ENCODE measurements around the gene DIS3L2. TPM values are rescaled to one million over a fixed set of nuclear protein-coding genes. Genes with fewer than 3 reads are reported as not detected.

Gene DIS3L2
- total and polyA plus RNA-seq, 10 donors = 9.1 to 59.8 (median 35.4) TPM

- TF ChIP-seq POLR2AphosphoS5 (IDR thresholded peaks at IDR 0.05) (no peak), POLR2A (IDR thresholded peaks at IDR 0.05) (no peak), CTCF (IDR thresholded peaks at IDR 0.05 in 8 of 11, conservative IDR thresholded peaks at IDR 0.05 in 3 of 11) (no peak)
- WGBS, 5 donors = 90 to 100% (median 92%) methylated on average over 1 of the region's 1 CpG
- H3K27ac ChIP-seq = no peak overlapping the region
- H3K36me3 ChIP-seq = peaks cover 0 to 41% (median 2%) of the 10 kb centered on the region in 6 donors
- intact Hi-C loops (cut with DNase I; ENCODE audit: low total_unique reads) = no loop called here
- H3K4me3 ChIP-seq = no peak overlapping the region
- H3K9me3 ChIP-seq = peaks cover 0 to 25% (median 14%) of the 10 kb centered on the region in 8 donors
- H3K4me1 ChIP-seq = no peaks in the 10 kb centered on the region
- no peaks in the 10 kb centered on the region for H3K27me3 ChIP-seq (replicated peaks in 1 of 7)
- DNase-seq = no peak
Measured at GRCh38 chr2:232195487-232195886, 234.0 kb downstream of the DIS3L2 start.

DNA sequence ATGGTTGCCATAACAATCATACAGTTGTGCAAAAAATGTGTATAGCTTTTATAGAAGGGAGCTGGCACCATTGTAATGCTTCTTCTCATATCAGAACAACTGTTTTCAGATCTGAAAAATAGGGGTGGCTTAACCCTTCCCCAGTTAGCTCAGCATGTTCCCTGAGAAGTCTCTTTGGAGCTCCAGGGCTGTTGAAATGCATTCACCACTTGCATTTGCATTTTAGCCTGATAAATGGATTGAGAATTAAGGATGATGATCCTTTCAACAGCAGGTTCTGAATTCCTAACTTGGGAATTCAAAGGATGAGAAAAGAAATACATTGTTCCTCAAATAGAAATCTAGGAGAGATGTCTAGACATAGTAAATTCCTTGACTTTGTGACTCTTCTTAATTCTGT, 235.3 kb downstream of the DIS3L2 start:
- Histone ChIP-seq H3K4me3 (no peak overlapping the region), H3K9me3 (peaks cover 0 to 25% (median 14%) of the 10 kb centered on the region in 8 donors), H3K27ac (no peak overlapping the region), H3K27me3 (replicated peaks in 1 of 7) (no peaks in the 10 kb centered on the region), H3K4me1 (no peaks in the 10 kb centered on the region), H3K36me3 (peaks cover 0 to 51% (median 2%) of the 10 kb centered on the region in 6 donors)
- TF ChIP-seq POLR2AphosphoS5 (IDR thresholded peaks at IDR 0.05) = no peak
- no peak for TF ChIP-seq CTCF (IDR thresholded peaks at IDR 0.05 in 8 of 11, conservative IDR thresholded peaks at IDR 0.05 in 3 of 11)
- TF ChIP-seq POLR2A (IDR thresholded peaks at IDR 0.05) = no peak
- no peak for DNase-seq
- intact Hi-C loops (cut with DNase I; ENCODE audit: low total_unique reads) = no loop called here

- no peak for DNase-seq
Measured at GRCh38 chr2:232200195-232200594, 238.7 kb downstream of the DIS3L2 start.

More at GRCh38 chr2:232200195-232200594, 238.7 kb downstream of the DIS3L2 start:
- peaks cover 0 to 44% (median 0%) of the 10 kb centered on the region in 6 donors for H3K36me3 ChIP-seq
- no peak overlapping the region for H3K27ac ChIP-seq
- no peak for TF ChIP-seq POLR2AphosphoS5 (IDR thresholded peaks at IDR 0.05)
- no peak for TF ChIP-seq CTCF (IDR thresholded peaks at IDR 0.05 in 8 of 11, conservative IDR thresholded peaks at IDR 0.05 in 3 of 11)
- no peak for TF ChIP-seq POLR2A (IDR thresholded peaks at IDR 0.05)
- no peak overlapping the region for H3K4me3 ChIP-seq
- no peaks in the 10 kb centered on the region for H3K27me3 ChIP-seq (replicated peaks in 1 of 7)
- peaks cover 0 to 4% (median under 1%) of the 10 kb centered on the region in 8 donors for H3K9me3 ChIP-seq
- WGBS, 5 donors = 87 to 98% (median 91%) methylated on average over 2 of the region's 2 CpGs
- intact Hi-C loops (cut with DNase I; ENCODE audit: low total_unique reads) = no loop called here
- no peaks in the 10 kb centered on the region for H3K4me1 ChIP-seq
